GM18909 (cell line): ENCODE measurements around the gene RGPD3.
"Not testable (repeated sequence)": the region's sequence is repeated elsewhere in the genome, so short reads cannot be mapped to it uniquely, and the experiment has no call there.

Experiments used
- ATAC-seq: cut with Tn5 transposase; IDR thresholded peaks from one replicate; pipeline ENCODE4 v1.9.1; 2021; ENCODE audit warnings: mild to moderate bottlenecking; ENCODE audit not compliant: unreplicated experiment, poor library complexity

The RGPD3 gene

DNA sequence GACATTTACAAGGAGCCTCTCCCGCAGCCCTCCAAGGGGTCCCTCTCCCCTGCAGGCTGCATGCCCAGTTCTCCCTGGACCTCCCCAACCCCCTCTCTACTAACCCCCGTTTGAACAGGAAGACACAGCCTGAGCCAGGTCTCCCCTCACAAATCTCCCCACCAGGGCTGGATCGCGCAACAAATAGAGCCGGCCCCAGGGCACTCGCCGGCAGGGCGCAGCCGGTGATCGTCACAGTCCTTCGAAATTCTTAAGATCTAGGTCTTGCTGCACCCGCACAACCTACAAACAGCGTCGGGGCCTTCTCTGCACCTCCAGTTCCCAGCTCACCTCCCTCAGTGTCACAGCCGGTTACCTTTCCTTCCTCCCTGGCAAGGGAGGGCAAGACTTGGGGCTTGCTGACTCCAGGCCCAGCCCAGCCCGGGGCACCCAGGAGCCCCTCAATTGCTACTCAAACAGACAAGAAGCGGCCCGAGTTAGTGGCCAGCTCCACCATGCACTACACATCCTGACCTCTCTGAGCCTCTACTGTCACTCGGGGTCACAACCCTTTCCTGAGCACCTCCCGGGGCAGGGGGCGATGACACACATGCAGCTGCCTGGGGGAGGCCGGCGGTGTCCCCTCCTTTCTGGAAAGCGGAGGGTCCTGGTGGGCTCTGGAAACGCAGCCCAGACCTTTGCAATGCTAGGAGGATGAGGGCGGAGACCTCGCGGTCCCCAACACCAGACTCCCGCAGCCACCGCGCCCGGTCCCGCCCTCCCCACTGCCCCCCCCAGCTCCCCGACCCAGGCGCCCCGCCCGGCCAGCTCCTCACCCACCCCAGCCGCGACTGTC, 18.6 kb upstream of the RGPD3 start, which contains the start of gene CD8B2:
Gene CD8B2 (plus strand): TSS at position 814 of the 835 bp plus-strand sequence. CDS start 63 bp downstream, outside the sequence.
- ATAC-seq: not testable (repeated sequence)

DNA sequence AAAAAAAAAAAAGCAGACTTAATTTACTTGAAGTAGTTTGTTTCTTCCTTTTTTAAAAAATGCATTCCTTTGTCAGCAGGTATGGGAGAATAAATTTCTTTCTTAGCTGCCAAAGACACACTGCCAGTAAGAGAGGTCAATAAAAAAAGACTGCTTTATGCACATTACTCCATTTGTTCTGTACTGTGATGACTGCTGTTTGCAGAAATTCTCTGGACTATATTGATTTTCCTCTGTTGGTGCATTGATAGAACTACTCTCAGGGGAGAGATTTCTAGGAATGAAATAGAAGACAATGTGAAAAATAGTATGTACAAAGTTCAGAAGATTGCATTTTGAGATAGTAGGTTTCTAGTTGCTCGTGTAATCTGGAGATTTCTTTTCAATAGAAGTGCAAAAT, 11.3 kb upstream of the RGPD3 start:
- not testable (repeated sequence) for ATAC-seq

DNA sequence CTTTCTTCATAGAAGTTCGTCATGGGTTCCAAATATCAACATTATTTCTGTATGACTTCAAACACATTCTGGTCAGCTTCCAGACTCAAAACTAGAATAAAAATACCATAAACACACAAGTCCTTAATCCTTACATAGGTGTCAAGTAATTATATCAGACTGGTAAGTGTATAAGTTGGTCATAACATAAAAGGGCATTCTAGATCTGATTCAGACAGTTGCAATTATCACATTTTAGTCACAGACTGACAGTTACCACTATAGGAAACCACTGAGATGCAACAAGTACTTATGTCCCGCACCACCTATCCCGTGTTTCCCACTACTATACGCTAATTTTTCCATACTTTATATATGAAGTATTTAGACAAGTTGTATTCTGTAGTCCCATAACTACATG, 9.4 kb upstream of the RGPD3 start:
- not testable (repeated sequence) for ATAC-seq

DNA sequence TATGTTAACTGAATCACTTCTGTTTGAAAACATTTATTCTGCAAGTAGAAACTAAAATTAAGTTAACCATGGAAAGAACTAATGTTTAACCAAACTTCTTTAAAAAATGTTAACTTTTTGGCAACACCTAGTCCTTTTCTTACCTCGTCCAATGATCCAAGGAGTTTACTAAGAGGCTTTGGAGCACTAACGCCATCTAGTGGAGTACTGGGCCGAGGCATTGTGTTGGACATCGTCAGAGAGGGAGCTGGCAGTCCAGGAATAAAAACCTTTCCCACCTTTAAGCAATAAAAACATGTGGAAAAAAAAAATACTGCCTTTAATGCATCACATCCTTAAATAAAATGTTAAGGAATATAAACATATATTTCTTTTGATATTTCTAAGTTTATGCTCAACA, 2.4 kb upstream of the RGPD3 start:
- ATAC-seq: not testable (repeated sequence)

DNA sequence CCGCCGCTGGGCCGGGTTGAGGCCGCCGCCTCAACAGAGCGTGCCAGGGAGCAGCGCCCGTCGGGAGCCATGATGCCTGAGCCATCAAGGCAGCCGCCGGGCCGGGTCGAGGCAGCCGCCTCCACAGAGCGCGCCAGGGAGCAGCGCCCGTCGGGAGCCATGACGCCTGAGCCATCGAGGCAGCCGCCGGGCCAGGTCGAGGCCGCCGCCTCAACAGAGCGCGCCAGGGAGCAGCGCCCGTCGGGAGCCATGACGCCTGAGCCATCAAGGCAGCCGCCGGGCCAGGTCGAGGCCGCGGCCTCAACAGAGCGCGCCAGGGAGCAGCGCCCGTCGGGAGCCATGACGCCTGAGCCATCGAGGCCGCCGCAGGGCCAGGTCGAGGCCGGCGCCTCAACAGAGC, 697 bp downstream of the RGPD3 start:
- not testable (repeated sequence) for ATAC-seq

DNA sequence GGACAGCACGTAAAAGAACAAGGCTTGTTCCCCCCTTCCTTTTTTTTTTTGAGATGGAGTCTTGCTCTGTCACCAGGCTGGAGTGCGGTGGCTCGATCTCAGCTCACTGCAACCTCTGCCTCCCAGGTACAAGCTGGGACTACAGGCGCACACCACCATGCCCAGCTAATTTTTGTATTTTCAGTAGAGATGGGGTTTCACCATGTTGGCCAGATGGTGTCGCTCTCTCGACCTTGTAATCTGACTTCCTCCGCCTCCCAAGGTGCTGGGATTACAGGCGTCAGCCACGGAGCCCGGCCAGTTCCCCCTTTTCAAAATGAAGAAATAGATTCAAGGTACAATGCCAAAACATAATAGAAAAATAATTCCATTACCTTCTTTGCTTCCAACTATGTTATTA, 6.3 kb downstream of the RGPD3 start:
- not testable (repeated sequence) for ATAC-seq

DNA sequence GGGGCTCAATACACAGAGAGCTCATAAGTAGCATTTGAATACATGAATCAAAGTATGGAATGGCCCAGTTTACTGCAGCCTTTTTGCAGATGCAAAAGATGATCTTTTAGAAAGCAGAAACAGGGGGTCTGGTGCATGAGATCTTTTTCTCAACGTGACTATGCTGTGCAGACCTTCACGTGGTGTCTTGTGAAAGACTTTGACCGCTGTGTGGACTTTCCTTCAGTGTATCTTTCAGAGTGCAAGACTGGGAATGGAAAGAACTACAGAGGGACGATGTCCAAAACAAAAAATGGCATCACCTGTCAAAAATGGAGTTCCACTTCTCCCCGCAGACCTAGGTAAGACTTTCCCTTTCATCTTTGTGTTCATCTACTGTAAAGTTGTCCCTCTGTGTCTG, 77.5 kb downstream of the RGPD3 start:
- not testable (repeated sequence) for ATAC-seq

DNA sequence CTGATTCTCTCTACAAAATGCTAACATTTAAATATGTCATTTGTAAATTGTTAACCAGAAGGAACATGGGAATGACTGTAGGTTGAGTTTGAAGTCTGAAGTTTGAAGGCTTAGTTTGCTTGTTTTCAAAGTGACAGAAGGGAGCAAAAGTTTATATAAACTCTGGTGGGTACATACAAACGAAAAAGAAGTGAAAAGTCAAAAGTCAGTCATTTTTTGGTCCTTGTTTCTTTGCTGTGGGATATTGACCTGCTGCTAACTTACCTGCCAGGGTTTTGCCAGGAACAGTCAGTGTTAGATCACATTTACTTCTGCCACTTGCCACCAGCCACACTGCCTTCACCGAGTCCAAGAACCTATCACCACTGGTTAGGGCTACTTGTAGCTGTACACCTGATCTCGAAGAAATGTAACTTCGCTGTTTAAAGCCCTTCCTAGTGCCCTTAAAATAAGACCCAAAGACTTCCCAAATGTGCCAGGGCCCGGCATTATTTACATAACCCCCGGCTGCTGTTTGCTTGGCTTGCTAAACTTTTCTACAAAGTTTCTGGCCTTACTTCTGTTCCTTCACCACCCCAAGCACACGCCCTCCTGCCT, 79.3 kb downstream of the RGPD3 start:
- not testable (repeated sequence) for ATAC-seq

DNA sequence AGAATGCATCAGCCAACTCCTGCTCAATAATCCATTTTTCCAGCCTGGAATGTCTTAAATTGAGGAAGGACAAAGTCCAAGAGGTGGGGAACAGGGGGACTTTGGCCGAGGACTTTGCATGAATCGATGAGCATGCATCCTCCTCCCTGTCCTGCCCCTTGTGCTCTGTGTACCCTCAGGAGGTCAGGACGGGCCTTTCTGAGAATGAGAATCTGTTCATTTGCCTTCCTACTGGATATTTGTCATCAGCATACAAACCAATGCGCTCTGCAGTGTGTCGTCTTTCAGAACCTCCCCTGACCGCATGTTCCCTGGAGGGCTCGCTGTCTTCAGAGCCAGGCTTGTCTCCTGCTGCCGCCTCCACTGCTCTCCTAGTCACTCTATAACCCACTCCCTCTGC, 83.7 kb downstream of the RGPD3 start:
- ATAC-seq: not testable (repeated sequence)

GRCh38 chr2:106381867-106382266, 86.3 kb downstream of the RGPD3 start:
- ATAC-seq: not testable (repeated sequence)

DNA sequence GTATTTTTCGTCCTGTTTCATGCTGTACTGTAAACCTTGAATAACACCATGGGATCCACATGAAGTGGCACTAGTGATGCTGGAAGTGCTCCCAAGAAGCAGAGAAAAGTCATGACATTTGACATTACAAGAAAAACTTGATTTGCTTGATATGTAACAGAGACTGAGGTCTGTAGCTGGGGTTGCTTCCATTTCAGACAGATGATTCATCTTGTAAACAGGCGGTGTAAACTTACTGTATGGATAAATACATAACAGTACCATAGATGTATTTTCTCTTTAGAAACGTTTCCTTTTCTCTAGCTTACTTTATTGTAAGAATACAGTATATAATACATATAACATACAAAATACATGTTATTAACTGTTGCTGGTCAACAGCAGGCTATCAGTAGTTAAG, 88.6 kb downstream of the RGPD3 start:
- ATAC-seq: not testable (repeated sequence)

GRCh38 chr2:106369182-106369581, 99.0 kb downstream of the RGPD3 start:
- ATAC-seq: not testable (repeated sequence)

DNA sequence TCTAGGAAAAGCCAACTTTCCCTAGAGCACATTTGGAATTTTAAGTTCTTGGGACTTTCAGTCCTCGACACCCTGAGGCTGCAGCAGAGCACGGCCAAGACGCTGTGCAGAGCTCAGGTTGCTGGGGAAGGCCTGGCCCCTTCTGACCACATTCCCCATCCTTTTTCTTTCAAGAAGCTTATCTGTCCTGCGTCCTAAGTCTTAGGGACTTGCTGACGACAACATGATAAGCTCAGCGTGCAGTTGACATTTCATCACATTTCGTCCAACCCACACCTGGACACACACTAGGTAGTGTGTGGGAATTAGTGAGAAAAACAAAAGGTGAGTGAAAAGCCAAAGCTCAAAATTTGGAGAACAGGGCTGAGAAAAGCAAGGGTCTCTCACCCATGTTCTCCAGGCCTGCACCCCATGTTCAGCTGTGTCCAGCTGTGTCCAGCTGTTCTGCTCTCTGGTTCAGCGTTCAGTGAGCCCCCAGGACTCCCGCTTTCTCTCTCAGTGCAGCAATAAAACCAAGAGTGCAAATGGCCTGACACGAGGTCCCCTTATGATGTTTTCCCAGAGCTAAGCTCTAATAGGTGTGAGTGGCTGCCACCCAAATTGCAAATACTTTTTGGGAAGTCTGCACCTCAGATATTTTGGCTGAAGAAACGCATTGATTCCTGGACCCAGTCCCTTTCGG, 101.9 kb downstream of the RGPD3 start:
- ATAC-seq: no peak

GRCh38 chr2:106363791-106364190, 104.4 kb downstream of the RGPD3 start:
- no peak for ATAC-seq

GRCh38 chr2:106362789-106363188, 105.4 kb downstream of the RGPD3 start:
- ATAC-seq: no peak

DNA sequence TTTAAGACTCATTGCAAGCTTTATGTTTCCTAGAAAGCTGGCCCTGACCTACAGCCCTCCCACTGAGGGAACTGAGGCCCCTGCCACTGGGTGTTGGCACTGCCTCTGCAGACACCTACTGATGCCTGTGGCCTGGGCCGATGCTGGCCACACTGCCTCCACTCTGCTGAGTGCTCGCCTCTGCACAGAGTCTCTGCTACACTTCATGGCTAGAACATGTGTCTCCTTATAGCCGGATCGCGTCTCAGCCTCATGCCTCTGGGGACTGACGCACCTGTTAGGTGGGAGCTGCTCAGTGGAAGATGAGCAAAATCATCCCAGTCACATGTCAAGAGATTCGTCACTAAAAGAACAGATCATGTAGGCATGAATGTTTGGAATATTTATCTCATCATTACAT, 108.7 kb downstream of the RGPD3 start:
- no peak for ATAC-seq

DNA sequence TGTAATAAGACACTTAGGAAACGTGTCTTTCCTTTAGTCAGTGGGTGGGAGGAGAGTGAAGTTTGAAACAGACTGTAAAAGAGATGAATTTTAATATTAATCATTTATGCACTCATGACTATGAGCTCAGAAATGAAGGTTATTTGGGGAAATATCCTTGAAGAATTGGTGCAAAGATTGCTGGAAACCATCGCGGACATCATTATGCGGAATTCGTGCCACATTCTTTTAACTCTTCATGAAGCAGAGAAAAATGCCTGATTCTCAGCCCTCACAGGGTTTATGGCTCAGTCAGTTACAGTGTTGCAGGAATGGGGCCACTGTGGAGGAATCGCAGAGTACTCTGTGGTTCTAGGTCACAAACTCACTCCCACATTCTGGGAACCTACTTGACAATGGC, 109.7 kb downstream of the RGPD3 start:
- no peak for ATAC-seq

DNA sequence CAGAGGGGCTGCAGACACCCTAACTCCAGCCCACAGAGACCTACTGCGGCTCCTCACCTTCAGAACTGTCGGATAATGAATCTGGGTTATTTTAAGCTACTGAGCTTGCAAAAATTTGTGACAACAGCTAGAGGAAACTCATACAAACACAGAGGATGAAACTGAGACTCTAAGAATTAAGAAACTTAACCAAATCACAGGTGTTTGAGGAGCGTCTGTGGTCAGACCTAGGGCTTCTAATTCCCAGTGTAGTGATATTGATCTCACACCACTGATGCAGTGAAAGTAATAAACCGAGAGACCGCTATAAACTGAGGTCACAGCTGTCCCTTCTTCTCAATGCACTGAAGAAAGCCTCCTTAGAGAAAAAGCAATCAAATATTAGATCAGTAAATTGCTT, 110.1 kb downstream of the RGPD3 start:
- ATAC-seq: peak; percentile 98

GRCh38 chr2:106356291-106356690, 111.9 kb downstream of the RGPD3 start:
- no peak for ATAC-seq

DNA sequence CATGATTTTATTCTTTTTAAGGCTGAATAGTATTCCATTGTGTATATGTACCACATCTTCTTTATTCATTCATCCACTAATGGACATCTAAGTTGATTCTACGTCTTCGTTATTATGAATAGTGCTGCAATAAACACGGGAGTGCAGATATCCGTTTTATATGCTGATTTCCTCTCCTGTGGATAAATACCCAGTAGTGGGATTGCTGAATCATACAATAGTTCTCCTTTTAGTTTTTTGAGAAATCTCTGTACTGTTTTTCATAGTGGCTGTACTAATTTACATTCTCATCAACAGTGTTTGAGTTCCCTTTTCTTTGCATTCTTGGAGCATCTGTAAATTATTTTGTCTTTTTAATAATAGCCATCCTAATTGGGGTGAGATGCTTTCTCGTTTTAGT, 114.5 kb downstream of the RGPD3 start:
- ATAC-seq: no peak

GRCh38 chr2:106350980-106351379, 117.2 kb downstream of the RGPD3 start:
- no peak for ATAC-seq
